ENCODE results near the gene IL17RC. TPM values are rescaled to one million over a fixed set of nuclear protein-coding genes. Genes with fewer than 3 reads are reported as not detected.
A peak's percentile ranks its signal among the peaks of the same experiment; 100 is the strongest.

The IL17RC gene
- total and polyA plus RNA-seq, 2 donors from 2014 or later: 27.5 to 31.5 TPM

- peak overlapping the region in 1 of 3 donors; percentile 80 for H3K9ac ChIP-seq (ENCODE audit: low read length in 3 of 3)
- no peak for DNase-seq
- peaks cover 0 to 12% (median 0%) of the 10 kb centered on the region in 3 donors for H3K4me1 ChIP-seq (ENCODE audit: control insufficient read depth in 2 of 3, insufficient read depth in 2 of 3, low read depth in 1 of 3, low read length in 3 of 3)
- intact Hi-C loops (cut with DNase I): no loop called here
- no peak for TF ChIP-seq CTCF (IDR thresholded peaks at IDR 0.05; ENCODE audit: borderline replicate concordance, extremely low read depth, insufficient read depth)
- H3K27me3 ChIP-seq (ENCODE audit: control insufficient read depth, insufficient read depth, low read length): no peaks in the 10 kb centered on the region
- no peak for FAIRE-seq
- no peaks in the 10 kb centered on the region for H3K9me3 ChIP-seq (ENCODE audit: control insufficient read depth in 2 of 3, insufficient read depth in 1 of 3, low read length in 3 of 3)
- peak overlapping the region; percentile 94 for H3K27ac ChIP-seq (ENCODE audit: low read depth in 2 of 2, low read length in 2 of 2)
- H3K4me3 ChIP-seq (ENCODE audit: low read length in 3 of 3): peak overlapping the region in 1 of 3 donors; percentile 89
- H3K36me3 ChIP-seq (ENCODE audit: control insufficient read depth in 2 of 3, insufficient read depth in 3 of 3, low read length in 3 of 3): peaks cover 0 to 7% (median 1%) of the 10 kb centered on the region in 3 donors
These were observed 15.6 kb downstream of the IL17RC start for GRCh38 chr3:9932535-9932842.

- DNase-seq (peak; percentile 85 to 95 (median 91)), FAIRE-seq (no peak)
- intact Hi-C loops (cut with DNase I): no loop called here
- Histone ChIP-seq H3K4me1 (ENCODE audit: control insufficient read depth in 2 of 3, insufficient read depth in 2 of 3, low read depth in 1 of 3, low read length in 3 of 3) (peaks cover 0 to 12% (median 0%) of the 10 kb centered on the region in 3 donors), H3K36me3 (ENCODE audit: control insufficient read depth in 2 of 3, insufficient read depth in 3 of 3, low read length in 3 of 3) (peaks cover 0 to 13% (median 3%) of the 10 kb centered on the region in 3 donors), H3K9me3 (ENCODE audit: control insufficient read depth in 2 of 3, insufficient read depth in 1 of 3, low read length in 3 of 3) (no peaks in the 10 kb centered on the region), H3K27me3 (ENCODE audit: control insufficient read depth, insufficient read depth, low read length) (no peaks in the 10 kb centered on the region), H3K4me3 (ENCODE audit: low read length in 3 of 3) (peak overlapping the region; percentile 70 to 89 (median 84)), H3K9ac (ENCODE audit: low read length in 3 of 3) (peak overlapping the region in 1 of 3 donors; percentile 80), H3K27ac (ENCODE audit: low read depth in 2 of 2, low read length in 2 of 2) (peak overlapping the region; percentile 94)
- TF ChIP-seq CTCF (IDR thresholded peaks at IDR 0.05; ENCODE audit: borderline replicate concordance, extremely low read depth, insufficient read depth): peak; percentile 53
These were observed 16.1 kb downstream of the IL17RC start for GRCh38 chr3:9932843-9933560.

GRCh38 chr3:9933561-9934234 lies 16.8 kb downstream of the IL17RC start, which contains the start of gene CRELD1:
CRELD1 (plus strand) TSS chr3:9933834; CDS start chr3:9934439, 605 bp downstream.
- H3K27ac ChIP-seq (ENCODE audit: low read depth in 2 of 2, low read length in 2 of 2): peak within 1 kb of the TSS; percentile 94
- peak; percentile 8 for FAIRE-seq
- H3K4me3 ChIP-seq (ENCODE audit: low read length in 3 of 3): peak within 1 kb of the TSS; percentile 70 to 89 (median 84)
- intact Hi-C loops (cut with DNase I): no loop called here
- TF ChIP-seq CTCF (IDR thresholded peaks at IDR 0.05; ENCODE audit: borderline replicate concordance, extremely low read depth, insufficient read depth): no peak
- DNase-seq: peak; percentile 95 to 98 (median 97)
- no peaks in the 10 kb centered on the region for H3K27me3 ChIP-seq (ENCODE audit: control insufficient read depth, insufficient read depth, low read length)
- peaks cover 0 to 12% (median 0%) of the 10 kb centered on the region in 3 donors for H3K4me1 ChIP-seq (ENCODE audit: control insufficient read depth in 2 of 3, insufficient read depth in 2 of 3, low read depth in 1 of 3, low read length in 3 of 3)
- peaks cover 0 to 16% (median 3%) of the 10 kb centered on the region in 3 donors for H3K36me3 ChIP-seq (ENCODE audit: control insufficient read depth in 2 of 3, insufficient read depth in 3 of 3, low read length in 3 of 3)
- peak within 1 kb of the TSS; percentile 56 to 95 (median 91) for H3K9ac ChIP-seq (ENCODE audit: low read length in 3 of 3)
- H3K9me3 ChIP-seq (ENCODE audit: control insufficient read depth in 2 of 3, insufficient read depth in 1 of 3, low read length in 3 of 3): no peaks in the 10 kb centered on the region

Data from kidney (tissue), 14 donors.